ENCODE results near the gene FAIM. TPM values are rescaled to one million over a fixed set of nuclear protein-coding genes. Genes with fewer than 3 reads are reported as not detected.

FAIM gene
- total RNA-seq, 1 donor, result 13.0 TPM

DNA sequence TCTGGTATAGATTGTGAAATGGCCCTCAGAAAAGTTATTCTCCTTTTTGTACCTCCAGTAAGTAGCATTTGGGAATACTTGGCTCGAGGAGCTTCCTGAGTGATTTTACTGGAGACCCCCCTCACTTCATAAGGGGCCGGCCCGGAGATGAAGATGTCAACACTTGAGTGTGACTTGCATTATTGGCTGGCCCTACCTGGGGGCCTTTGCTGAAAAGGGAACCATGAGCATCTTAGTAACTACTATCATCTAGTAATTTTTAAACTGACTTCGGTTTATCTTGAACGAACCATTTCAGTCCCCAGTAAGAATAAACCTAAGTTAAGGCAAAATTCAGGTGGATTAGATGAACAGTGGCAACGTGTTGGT is 1.3 kb downstream of the FAIM start:
- no peaks in the 10 kb centered on the region for H4K20me1 ChIP-seq (ENCODE audit: insufficient read depth, low read length)
- H3K36me3 ChIP-seq (ENCODE audit: insufficient read depth, low read length), result no peaks in the 10 kb centered on the region
- peak; percentile 53 for DNase-seq (ENCODE audit: insufficient read length, low spot score, missing footprints)
- H3K27me3 ChIP-seq (ENCODE audit: insufficient read depth, low read length), result no peaks in the 10 kb centered on the region
- H3K4me2 ChIP-seq (ENCODE audit: insufficient read depth, low read length), result peak overlapping the region; percentile 73
- peak overlapping the region; percentile 80 for H2AFZ ChIP-seq (ENCODE audit: low read length)
- peaks cover 19% of the 10 kb centered on the region for H3K79me2 ChIP-seq (ENCODE audit: insufficient read depth, low read length)
- no peak overlapping the region for H3K27ac ChIP-seq (ENCODE audit: low read depth, low read length)
- H3K4me3 ChIP-seq (ENCODE audit: insufficient read depth, low read length), result peak overlapping the region; percentile 86
- H3K4me1 ChIP-seq (ENCODE audit: insufficient read depth, low read length), result peaks cover 9% of the 10 kb centered on the region
- TF ChIP-seq, protein P1, sequence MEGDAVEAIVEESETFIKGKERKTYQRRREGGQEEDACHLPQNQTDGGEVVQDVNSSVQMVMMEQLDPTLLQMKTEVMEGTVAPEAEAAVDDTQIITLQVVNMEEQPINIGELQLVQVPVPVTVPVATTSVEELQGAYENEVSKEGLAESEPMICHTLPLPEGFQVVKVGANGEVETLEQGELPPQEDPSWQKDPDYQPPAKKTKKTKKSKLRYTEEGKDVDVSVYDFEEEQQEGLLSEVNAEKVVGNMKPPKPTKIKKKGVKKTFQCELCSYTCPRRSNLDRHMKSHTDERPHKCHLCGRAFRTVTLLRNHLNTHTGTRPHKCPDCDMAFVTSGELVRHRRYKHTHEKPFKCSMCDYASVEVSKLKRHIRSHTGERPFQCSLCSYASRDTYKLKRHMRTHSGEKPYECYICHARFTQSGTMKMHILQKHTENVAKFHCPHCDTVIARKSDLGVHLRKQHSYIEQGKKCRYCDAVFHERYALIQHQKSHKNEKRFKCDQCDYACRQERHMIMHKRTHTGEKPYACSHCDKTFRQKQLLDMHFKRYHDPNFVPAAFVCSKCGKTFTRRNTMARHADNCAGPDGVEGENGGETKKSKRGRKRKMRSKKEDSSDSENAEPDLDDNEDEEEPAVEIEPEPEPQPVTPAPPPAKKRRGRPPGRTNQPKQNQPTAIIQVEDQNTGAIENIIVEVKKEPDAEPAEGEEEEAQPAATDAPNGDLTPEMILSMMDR (IDR thresholded peaks at IDR 0.05; ENCODE audit: extremely low read depth, low read depth, low read length), result no peak
- no peaks in the 10 kb centered on the region for H3K9me3 ChIP-seq (ENCODE audit: low read depth, low read length)

DNA sequence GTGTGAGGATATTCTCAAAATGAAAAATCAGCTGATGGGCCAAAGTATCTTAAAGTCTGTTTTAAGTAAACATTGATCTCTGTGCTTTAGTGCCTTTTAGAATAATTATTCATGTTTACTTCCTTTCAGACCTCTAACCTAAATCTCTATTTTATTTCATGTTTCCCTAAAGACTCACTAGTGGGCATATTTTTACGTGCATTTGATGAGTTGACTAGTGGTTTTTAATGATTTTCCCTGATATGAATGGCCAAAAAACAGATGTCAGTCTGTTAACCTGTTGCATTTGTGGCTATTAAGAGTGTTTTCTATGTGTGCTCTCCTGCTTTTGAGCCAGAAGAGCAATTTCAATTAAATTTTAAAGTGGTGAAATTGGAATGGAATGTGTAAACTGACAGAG is 6.9 kb downstream of the FAIM start:
- H2AFZ ChIP-seq (ENCODE audit: low read length), result no peak overlapping the region
- no peak overlapping the region for H3K4me2 ChIP-seq (ENCODE audit: insufficient read depth, low read length)
- no peaks in the 10 kb centered on the region for H3K36me3 ChIP-seq (ENCODE audit: insufficient read depth, low read length)
- no peaks in the 10 kb centered on the region for H3K9me3 ChIP-seq (ENCODE audit: low read depth, low read length)
- TF ChIP-seq, protein P1 (IDR thresholded peaks at IDR 0.05; ENCODE audit: extremely low read depth, low read depth, low read length), result no peak
- no peaks in the 10 kb centered on the region for H3K4me1 ChIP-seq (ENCODE audit: insufficient read depth, low read length)
- no peaks in the 10 kb centered on the region for H4K20me1 ChIP-seq (ENCODE audit: insufficient read depth, low read length)
- no peak overlapping the region for H3K4me3 ChIP-seq (ENCODE audit: insufficient read depth, low read length)
- H3K27ac ChIP-seq (ENCODE audit: low read depth, low read length), result no peak overlapping the region
- DNase-seq (ENCODE audit: insufficient read length, low spot score, missing footprints), result no peak
- H3K27me3 ChIP-seq (ENCODE audit: insufficient read depth, low read length), result no peaks in the 10 kb centered on the region
- H3K79me2 ChIP-seq (ENCODE audit: insufficient read depth, low read length), result peaks cover 22% of the 10 kb centered on the region

DNA sequence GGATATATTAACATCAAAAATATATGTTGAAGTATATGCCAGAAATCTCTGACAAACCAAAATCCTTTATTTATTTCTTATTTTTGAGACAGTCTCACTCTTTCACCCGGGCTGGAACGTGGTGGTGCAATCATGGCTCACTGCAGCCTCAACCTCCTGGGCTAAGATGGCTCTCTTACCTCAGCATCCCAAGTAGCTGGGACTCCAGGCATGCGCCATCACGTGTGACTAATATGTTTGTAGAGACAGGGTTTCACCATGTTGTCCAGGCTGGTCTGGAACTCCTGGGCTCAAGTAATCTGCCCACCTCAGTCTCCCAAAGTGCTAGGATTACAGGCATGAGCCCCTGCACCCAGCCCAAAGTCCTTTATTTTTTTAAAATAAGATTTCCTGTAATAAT is 11.9 kb downstream of the FAIM start:
- Histone ChIP-seq H3K4me1 (ENCODE audit: insufficient read depth, low read length) (no peaks in the 10 kb centered on the region), H3K4me2 (ENCODE audit: insufficient read depth, low read length) (no peak overlapping the region), H3K79me2 (ENCODE audit: insufficient read depth, low read length) (peaks cover 8% of the 10 kb centered on the region), H3K4me3 (ENCODE audit: insufficient read depth, low read length) (no peak overlapping the region), H3K9me3 (ENCODE audit: low read depth, low read length) (no peaks in the 10 kb centered on the region), H3K27ac (ENCODE audit: low read depth, low read length) (no peak overlapping the region), H3K36me3 (ENCODE audit: insufficient read depth, low read length) (no peaks in the 10 kb centered on the region), H2AFZ (ENCODE audit: low read length) (no peak overlapping the region), H3K27me3 (ENCODE audit: insufficient read depth, low read length) (no peaks in the 10 kb centered on the region), H4K20me1 (ENCODE audit: insufficient read depth, low read length) (no peaks in the 10 kb centered on the region)
- no peak for DNase-seq (ENCODE audit: insufficient read length, low spot score, missing footprints)
- TF ChIP-seq, protein P1 (IDR thresholded peaks at IDR 0.05; ENCODE audit: extremely low read depth, low read depth, low read length), result no peak

DNA sequence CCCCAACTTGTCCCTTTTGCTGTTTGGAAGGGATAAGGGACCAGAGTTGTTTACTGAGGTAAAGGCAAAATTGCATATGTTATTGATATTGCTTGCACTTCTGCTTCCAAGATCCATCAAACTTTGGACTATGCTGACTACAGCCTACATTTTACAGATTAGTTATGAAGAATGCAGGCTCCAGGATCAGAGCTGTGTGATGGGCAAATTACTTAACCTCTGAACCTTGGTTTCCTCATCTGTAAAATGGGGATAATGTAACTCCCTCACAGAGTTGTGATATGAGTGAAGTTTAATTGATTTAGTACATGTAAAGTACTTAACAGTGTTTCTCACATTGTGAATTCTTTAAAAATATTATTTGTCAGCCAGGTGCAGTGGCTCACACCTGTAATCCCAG is 15.9 kb downstream of the FAIM start:
- H3K36me3 ChIP-seq (ENCODE audit: insufficient read depth, low read length), result peaks cover 5% of the 10 kb centered on the region
- H2AFZ ChIP-seq (ENCODE audit: low read length), result no peak overlapping the region
- no peaks in the 10 kb centered on the region for H3K9me3 ChIP-seq (ENCODE audit: low read depth, low read length)
- no peak overlapping the region for H3K4me3 ChIP-seq (ENCODE audit: insufficient read depth, low read length)
- DNase-seq (ENCODE audit: insufficient read length, low spot score, missing footprints), result no peak
- H3K27me3 ChIP-seq (ENCODE audit: insufficient read depth, low read length), result no peaks in the 10 kb centered on the region
- H3K27ac ChIP-seq (ENCODE audit: low read depth, low read length), result no peak overlapping the region
- peaks cover 4% of the 10 kb centered on the region for H3K79me2 ChIP-seq (ENCODE audit: insufficient read depth, low read length)
- peaks cover 13% of the 10 kb centered on the region for H3K4me1 ChIP-seq (ENCODE audit: insufficient read depth, low read length)
- TF ChIP-seq, protein P1 (IDR thresholded peaks at IDR 0.05; ENCODE audit: extremely low read depth, low read depth, low read length), result no peak
- H4K20me1 ChIP-seq (ENCODE audit: insufficient read depth, low read length), result no peaks in the 10 kb centered on the region
- no peak overlapping the region for H3K4me2 ChIP-seq (ENCODE audit: insufficient read depth, low read length)
